ENCODE measurements around the gene ZBTB17. TPM values are rescaled to one million over a fixed set of nuclear protein-coding genes. Genes with fewer than 3 reads are reported as not detected.

Gene ZBTB17
- total and polyA plus RNA-seq, 9 of the 15 experiments (the other 6 are each of a cell fraction or from before 2014, with no cell fraction given): 1.1 to 53.4 (median 29.6) TPM

- TF ChIP-seq BCOR (IDR thresholded peaks at IDR 0.05) (peak; percentile 95), NR2C2 (CRISPR knock-in tag; IDR thresholded peaks at IDR 0.05) (peak; percentile 57; the same call in 1 of the 2 replicates), NR2C2 (tag; IDR thresholded peaks at IDR 0.05) (peak; percentile 83), PHF20 (IDR thresholded peaks at IDR 0.05; ENCODE audit: partially characterized antibody) (peak; percentile 14), SNAPC5 (CRISPR knock-in tag; IDR thresholded peaks at IDR 0.05) (no peak), CBFA2T3 (IDR thresholded peaks at IDR 0.05) (peak; percentile 96), ZFP36 (IDR thresholded peaks at IDR 0.05; ENCODE audit: low read depth, low read length, partially characterized antibody) (peak; percentile 39), BDP1 (IDR thresholded peaks at IDR 0.05; ENCODE audit: insufficient read depth, insufficient read length) (no peak), CAMTA2 (CRISPR knock-in tag; conservative IDR thresholded peaks at IDR 0.05) (no peak), SMAD1 (IDR thresholded peaks at IDR 0.05; ENCODE audit: low read depth, low read length, partially characterized antibody) (peak; percentile 92), RERE (CRISPR knock-in tag; IDR thresholded peaks at IDR 0.05; ENCODE audit: borderline replicate concordance) (no peak), HDAC1 (IDR thresholded peaks at IDR 0.05) (peak in 1 of 2 experiments; percentile 98; a peak in 2 of 4 replicates), EP300 (IDR thresholded peaks at IDR 0.05; ENCODE audit: low read length) (peak; percentile 99), ZNF311 (CRISPR knock-in tag; IDR thresholded peaks at IDR 0.05) (no peak), TAF7 (tag; IDR thresholded peaks at IDR 0.05) (no peak), ATF2 (CRISPR knock-in tag; IDR thresholded peaks at IDR 0.05) (no peak), ZNF551 (CRISPR knock-in tag; IDR thresholded peaks at IDR 0.05) (no peak), TCF7L2 (IDR thresholded peaks at IDR 0.05; ENCODE audit: low read depth, low read length) (no peak), E2F4 (CRISPR knock-in tag; IDR thresholded peaks at IDR 0.05; ENCODE audit: low read depth) (no peak), ZNF263 (CRISPR knock-in tag; IDR thresholded peaks at IDR 0.05; ENCODE audit: borderline replicate concordance) (peak; percentile 16; the same call in 1 of the 2 replicates), CBX3 (IDR thresholded peaks at IDR 0.05; ENCODE audit: borderline replicate concordance in 1 of 2, low read length in 2 of 2) (peak in 1 of 2 experiments; percentile 90; a peak in 1 of 3 replicates)
Observed at GRCh38 chr1:15952317-15953258, 23.3 kb downstream of the ZBTB17 start (continued).

Data from K562 (cell line).